ENCODE results near the gene ITGB6.
A peak's percentile ranks its signal among the peaks of the same experiment; 100 is the strongest.
"Not testable (repeated sequence)": the region's sequence is repeated elsewhere in the genome, so short reads cannot be mapped to it uniquely, and the experiment has no call there.

Gene ITGB6

GRCh38 chr2:160139991-160140390 lies 60.1 kb downstream of the ITGB6 start:
- DNase-seq (ENCODE audit: low read depth), result no peak

DNA sequence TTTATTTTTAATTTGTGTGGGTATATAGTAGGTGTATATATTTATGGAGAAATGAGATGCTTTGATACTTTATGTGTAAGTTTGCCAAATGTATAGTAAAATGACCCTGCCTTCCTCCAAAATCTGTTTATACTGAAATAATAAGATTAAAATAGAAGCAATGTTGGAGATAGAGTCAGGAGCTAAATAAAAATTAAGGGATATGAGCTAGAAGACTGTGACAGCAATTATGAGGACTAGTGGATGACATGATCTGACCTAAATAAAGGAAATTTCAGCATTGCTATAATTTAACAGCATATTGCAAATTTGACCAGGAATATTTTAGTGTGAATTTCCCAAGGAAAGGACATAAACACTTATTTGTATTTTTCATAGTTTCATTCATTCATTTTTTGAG lies 60.7 kb downstream of the ITGB6 start:
- no peak for DNase-seq (ENCODE audit: low read depth)

GRCh38 chr2:160138406-160138805 lies 61.7 kb downstream of the ITGB6 start:
- DNase-seq (ENCODE audit: low read depth), result no peak

DNA sequence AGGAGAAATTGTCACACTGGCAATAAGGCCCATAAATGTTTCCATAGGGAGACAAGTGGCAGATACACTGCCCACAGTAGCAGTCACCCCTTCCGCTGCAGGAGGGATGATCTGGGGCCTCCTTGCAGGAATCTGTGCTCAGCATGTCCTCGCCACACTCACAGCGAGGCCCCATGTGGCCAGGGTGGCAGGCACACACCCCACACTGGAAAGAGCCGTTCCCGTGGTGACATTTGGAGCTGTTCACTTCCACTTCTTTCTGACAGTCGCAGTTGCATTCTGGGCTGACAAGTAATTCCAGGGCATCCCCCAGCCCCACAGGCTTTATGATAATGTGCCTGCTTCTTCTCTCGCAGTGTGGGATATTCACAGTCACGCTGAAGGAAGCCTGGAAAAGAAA lies 62.6 kb downstream of the ITGB6 start:
- DNase-seq (ENCODE audit: low read depth), result no peak

- DNase-seq (ENCODE audit: low read depth), result no peak
These were observed 67.3 kb downstream of the ITGB6 start for GRCh38 chr2:160132761-160133160.

DNA sequence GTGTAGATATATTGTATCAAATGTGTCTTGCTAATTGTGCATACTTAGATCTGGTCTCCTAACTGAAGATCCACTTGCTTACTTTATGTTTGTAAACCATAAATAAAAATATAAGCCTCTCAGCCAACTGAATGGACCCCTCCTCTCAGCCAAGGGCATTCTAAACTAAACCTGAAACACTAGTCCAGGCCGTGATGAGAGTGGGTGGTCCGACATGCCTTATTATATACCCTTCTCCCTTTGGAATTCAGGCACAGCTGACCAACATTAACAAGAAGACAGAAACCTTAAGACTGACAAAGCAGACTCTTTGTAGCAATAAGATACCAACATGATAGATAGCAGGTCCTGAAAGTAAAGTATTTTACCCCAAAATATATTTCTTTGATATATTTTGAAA lies 73.3 kb downstream of the ITGB6 start:
- no peak for DNase-seq (ENCODE audit: low read depth)

GRCh38 chr2:160126315-160126714 lies 73.8 kb downstream of the ITGB6 start:
- DNase-seq (ENCODE audit: low read depth), result no peak

GRCh38 chr2:160125828-160126227 lies 74.2 kb downstream of the ITGB6 start:
- DNase-seq (ENCODE audit: low read depth), result no peak

GRCh38 chr2:160125366-160125765 lies 74.7 kb downstream of the ITGB6 start:
- no peak for DNase-seq (ENCODE audit: low read depth)

DNA sequence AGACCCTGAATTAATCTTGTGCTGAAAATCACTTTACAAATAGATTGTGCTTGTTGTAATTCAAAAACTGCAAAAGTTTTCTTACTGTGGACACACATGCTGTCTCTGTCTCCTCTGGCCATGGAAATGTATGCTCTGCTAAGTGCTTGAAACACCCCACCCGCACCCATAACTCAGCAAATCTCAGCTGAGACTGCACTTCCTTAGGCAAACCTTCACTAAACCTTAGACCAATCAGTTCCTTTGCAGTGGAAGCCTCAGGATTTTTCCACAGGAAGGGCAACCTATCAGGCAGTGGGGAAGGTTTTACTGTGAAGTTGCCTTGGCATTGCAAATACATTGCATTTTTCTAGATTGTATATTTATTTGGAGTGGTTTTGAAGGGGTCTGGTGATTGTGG lies 75.5 kb downstream of the ITGB6 start:
- no peak for DNase-seq (ENCODE audit: low read depth)

DNA sequence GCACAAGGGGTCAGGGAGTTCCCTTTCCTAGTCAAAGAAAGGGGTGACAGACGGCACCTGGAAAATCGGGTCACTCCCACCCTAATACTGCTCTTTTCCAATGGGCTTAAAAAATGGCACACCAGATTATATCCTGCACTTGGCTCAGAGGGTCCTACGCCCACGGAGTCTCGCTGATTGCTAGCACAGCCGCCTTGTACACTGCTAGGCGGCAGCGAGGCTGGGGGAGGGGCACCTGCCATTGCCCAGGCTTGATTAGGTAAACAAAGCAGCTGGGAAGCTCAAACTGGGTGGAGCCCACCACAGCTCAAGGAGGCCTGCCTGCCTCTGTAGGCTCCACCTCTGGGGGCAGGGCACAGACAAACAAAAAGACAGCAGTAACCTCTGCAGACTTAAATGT lies 85.4 kb downstream of the ITGB6 start:
- not testable (repeated sequence) for DNase-seq (ENCODE audit: low read depth)

DNA sequence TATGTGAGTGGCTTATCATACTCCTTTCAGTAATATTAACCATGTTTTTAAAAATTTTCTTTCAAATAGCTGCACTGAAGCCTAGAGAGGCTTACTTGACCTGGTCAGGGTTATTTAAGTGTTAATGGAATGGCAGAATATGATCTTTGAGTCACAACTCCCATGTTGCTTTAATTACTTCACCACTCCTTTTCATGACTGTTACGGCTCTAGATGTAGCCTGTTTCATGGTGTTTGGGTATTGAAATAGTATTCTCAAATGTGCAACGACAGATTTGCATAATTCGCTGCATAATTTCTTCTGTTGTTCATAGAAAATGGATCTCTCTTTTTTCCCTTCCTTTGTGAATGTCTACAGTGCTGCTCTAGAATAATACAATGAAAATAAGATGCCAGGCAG lies 86.1 kb downstream of the ITGB6 start:
- no peak for DNase-seq (ENCODE audit: low read depth)

DNA sequence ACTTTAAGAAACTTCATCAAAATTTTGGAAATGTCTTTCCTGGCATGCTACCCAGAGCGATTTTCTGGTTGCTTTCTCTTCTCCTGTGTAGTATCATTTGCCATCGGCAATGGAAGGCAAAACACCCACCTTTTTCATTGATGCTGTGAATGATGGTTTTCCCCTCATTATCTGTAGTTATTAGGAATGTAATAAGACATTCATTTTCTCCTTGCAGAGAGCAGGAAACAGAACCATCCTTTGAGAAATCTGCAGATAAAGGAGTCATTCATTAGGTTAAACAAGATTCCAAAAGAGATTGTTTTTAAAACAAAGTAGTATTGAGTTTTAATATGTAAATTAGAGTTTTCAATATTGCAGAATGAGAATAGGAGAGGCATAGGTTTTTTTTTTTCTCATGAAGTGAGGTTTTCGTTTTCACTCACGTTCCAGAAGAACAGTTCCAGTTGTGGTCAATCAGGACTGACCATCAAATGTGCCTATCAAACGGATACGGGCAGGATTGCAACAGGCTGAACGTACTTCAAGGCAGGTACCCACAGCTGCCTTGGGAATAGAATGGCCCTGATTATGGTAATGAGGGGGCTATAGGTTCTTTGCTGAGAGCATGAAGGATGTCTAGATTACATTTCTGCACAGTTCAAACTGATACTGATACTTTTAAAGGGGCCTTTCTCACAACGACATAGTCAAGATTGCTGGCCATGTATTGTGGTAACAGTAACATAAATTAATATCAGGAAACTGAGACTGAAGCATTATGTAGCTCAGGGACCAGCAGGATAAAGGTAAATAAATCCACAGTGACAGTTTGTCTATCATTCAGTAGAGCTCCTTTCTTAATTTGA lies 87.9 kb downstream of the ITGB6 start:
- no peak for DNase-seq (ENCODE audit: low read depth)

GRCh38 chr2:160110674-160111239 lies 89.3 kb downstream of the ITGB6 start:
- no peak for DNase-seq (ENCODE audit: low read depth)

- DNase-seq (ENCODE audit: low read depth), result peak; percentile 30
These were observed 90.0 kb downstream of the ITGB6 start for GRCh38 chr2:160109939-160110673.

DNA sequence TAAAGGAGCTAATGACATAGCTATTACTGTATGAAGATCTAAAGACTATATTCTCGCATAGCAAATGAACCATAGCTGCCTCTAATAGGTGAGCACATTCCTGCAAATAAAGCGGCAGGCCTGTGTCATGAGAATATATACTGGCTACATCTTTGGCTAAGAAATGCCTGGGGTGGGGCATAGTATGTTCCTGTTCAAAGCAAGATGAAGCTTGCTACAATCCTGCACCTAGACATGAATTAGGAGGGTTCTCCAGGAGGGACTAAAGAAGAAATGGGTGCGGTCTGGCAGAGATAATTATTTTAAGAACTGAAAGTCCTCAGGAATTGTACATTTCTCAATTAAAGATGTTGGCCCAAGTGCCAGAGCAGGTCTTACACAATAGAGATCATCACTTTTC lies 90.8 kb downstream of the ITGB6 start:
- no peak for DNase-seq (ENCODE audit: low read depth)

- DNase-seq (ENCODE audit: low read depth), result no peak
These were observed 91.4 kb downstream of the ITGB6 start for GRCh38 chr2:160108646-160109045.

- no peak for DNase-seq (ENCODE audit: low read depth)
These were observed 94.7 kb downstream of the ITGB6 start for GRCh38 chr2:160105366-160105765.

- DNase-seq (ENCODE audit: low read depth), result no peak
These were observed 96.0 kb downstream of the ITGB6 start for GRCh38 chr2:160104115-160104514.

- DNase-seq (ENCODE audit: low read depth), result no peak
These were observed 102.7 kb downstream of the ITGB6 start for GRCh38 chr2:160097326-160097725.

DNA sequence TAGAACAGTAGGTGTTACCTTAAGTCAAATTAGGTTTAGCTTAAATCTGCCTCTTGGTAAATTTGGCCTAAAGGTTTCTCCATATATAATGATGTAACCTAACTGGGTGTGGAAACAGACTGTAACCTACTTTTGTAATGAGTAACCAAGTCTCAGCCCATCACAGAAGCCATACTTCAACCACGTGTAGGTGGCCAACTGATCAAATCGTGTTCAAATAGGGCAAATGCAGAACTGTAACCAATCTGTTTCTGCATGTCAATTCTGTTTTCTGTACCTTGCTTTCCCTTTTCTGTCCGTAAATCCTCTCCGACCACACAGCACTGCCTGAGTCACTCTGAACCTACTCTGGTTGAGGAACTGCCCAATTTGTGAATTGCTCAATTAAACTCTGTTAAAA lies 103.7 kb downstream of the ITGB6 start:
- DNase-seq (ENCODE audit: low read depth), result no peak

GRCh38 chr2:160092445-160092844 lies 107.6 kb downstream of the ITGB6 start:
- DNase-seq (ENCODE audit: low read depth), result no peak

DNA sequence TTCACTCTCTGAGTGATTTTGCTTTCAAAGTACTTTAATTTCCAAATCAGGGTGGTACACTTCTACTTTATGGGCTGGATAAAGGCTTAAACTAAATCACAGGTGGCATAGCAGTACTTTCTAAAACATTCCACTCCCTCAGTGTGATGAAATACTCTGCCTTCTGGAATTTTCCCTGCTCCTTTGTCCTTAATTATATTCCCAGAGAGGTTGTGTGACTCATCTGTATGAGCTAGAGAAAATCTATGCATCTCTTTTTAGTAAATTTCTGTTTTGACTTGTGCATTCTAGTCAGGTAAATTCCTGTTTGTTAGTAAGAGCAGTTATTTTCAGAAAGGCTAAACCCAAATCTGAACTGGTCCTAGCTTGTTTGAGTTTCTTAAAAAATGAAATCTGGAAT lies 108.7 kb downstream of the ITGB6 start:
- DNase-seq (ENCODE audit: low read depth), result no peak
